HG03575 (cell line): ENCODE results near the gene SFXN3.

Experiments
- ATAC-seq: cut with Tn5 transposase; IDR thresholded peaks from one replicate; pipeline ENCODE4 v1.9.1; 2021; ENCODE audit not compliant: unreplicated experiment, insufficient number of reproducible peaks, low FRiP score; ENCODE audit errors: extremely low read depth

Gene SFXN3

GRCh38 chr10:101031128-101031795 is at the start of gene SFXN3, which contains the start of gene PDZD7:
Gene SFXN3, plus strand, starts transcription at chr10:101031234. Its CDS starts 3,461 bp downstream, at chr10:101034695.
Gene PDZD7, minus strand, starts transcription at chr10:101031129. Its CDS starts 910 bp downstream, at chr10:101030219.
- no peak for ATAC-seq

GRCh38 chr10:100982916-100983830 is 47.9 kb upstream of the SFXN3 start:
- ATAC-seq: no peak

GRCh38 chr10:100983868-100984671 is 47.0 kb upstream of the SFXN3 start:
- no peak for ATAC-seq

GRCh38 chr10:100984672-100985177 is 46.3 kb upstream of the SFXN3 start:
- no peak for ATAC-seq

GRCh38 chr10:100985336-100985735 is 45.7 kb upstream of the SFXN3 start:
- ATAC-seq: no peak

GRCh38 chr10:100986623-100986951 is 44.4 kb upstream of the SFXN3 start:
- no peak for ATAC-seq

GRCh38 chr10:100986952-100987684 is 43.9 kb upstream of the SFXN3 start, which contains the start of the genes MRPL43 and TWNK:
Gene MRPL43, minus strand, starts transcription at chr10:100987497. Its CDS starts 54 bp downstream, at chr10:100987443.
Gene TWNK, plus strand, starts transcription at chr10:100987543. Its CDS starts 668 bp downstream, at chr10:100988211.
- ATAC-seq: no peak

- ATAC-seq: no peak
Observed at GRCh38 chr10:100987685-100988049, 43.4 kb upstream of the SFXN3 start.

- ATAC-seq: no peak
Observed at GRCh38 chr10:100988166-100988565, 42.9 kb upstream of the SFXN3 start.

- no peak for ATAC-seq
Observed at GRCh38 chr10:100989088-100989487, 41.9 kb upstream of the SFXN3 start.

- ATAC-seq: no peak
Observed at GRCh38 chr10:100993986-100994708, 36.9 kb upstream of the SFXN3 start.

- no peak for ATAC-seq
Observed at GRCh38 chr10:100995181-100995580, 35.9 kb upstream of the SFXN3 start.

GRCh38 chr10:100996678-100997359 is 34.2 kb upstream of the SFXN3 start:
- no peak for ATAC-seq

GRCh38 chr10:100997360-100998182 is 33.5 kb upstream of the SFXN3 start:
- ATAC-seq: no peak

- ATAC-seq: no peak
Observed at GRCh38 chr10:100998183-100998990, 32.6 kb upstream of the SFXN3 start.
